ENCODE results near the gene FAM184B.

The FAM184B gene

GRCh38 chr4:17717301-17717700 lies 64.1 kb downstream of the FAM184B start:
- Histone ChIP-seq H3K27ac (ENCODE audit: low read depth, low read length, poor library complexity, severe bottlenecking) (no peak overlapping the region), H2AFZ (ENCODE audit: low read length) (no peak overlapping the region), H3K79me2 (ENCODE audit: insufficient read depth, low read length) (no peaks in the 10 kb centered on the region), H3K9ac (ENCODE audit: low read length) (no peak overlapping the region), H3K27me3 (ENCODE audit: insufficient read depth, low read length) (no peaks in the 10 kb centered on the region), H3F3A (ENCODE audit: insufficient read depth, low read length) (no peaks in the 10 kb centered on the region), H3K36me3 (ENCODE audit: insufficient read depth, low read length) (no peaks in the 10 kb centered on the region), H3K4me3 (ENCODE audit: low read depth, low read length, poor library complexity, severe bottlenecking) (no peak overlapping the region), H3K4me1 (ENCODE audit: insufficient read depth, low read length, severe bottlenecking) (no peaks in the 10 kb centered on the region), H4K20me1 (ENCODE audit: insufficient read depth, low read length) (no peaks in the 10 kb centered on the region), H3K9me3 (ENCODE audit: low read length) (no peaks in the 10 kb centered on the region), H3K4me2 (ENCODE audit: low read length) (no peak overlapping the region), H3K9me2 (ENCODE audit: low read depth, low read length) (no peaks in the 10 kb centered on the region)
- no peak for TF ChIP-seq EZH2 (IDR thresholded peaks at IDR 0.05; ENCODE audit: borderline replicate concordance, low read length)
- TF ChIP-seq CTCF (IDR thresholded peaks at IDR 0.05; ENCODE audit: low read length) = no peak

- Histone ChIP-seq H3K4me2 (ENCODE audit: low read length) (no peak overlapping the region), H3K27me3 (ENCODE audit: insufficient read depth, low read length) (no peaks in the 10 kb centered on the region), H2AFZ (ENCODE audit: low read length) (no peak overlapping the region), H3K9me3 (ENCODE audit: low read length) (no peaks in the 10 kb centered on the region), H3K9ac (ENCODE audit: low read length) (no peak overlapping the region), H3F3A (ENCODE audit: insufficient read depth, low read length) (no peaks in the 10 kb centered on the region), H3K4me3 (ENCODE audit: low read depth, low read length, poor library complexity, severe bottlenecking) (no peak overlapping the region), H3K79me2 (ENCODE audit: insufficient read depth, low read length) (no peaks in the 10 kb centered on the region), H3K9me2 (ENCODE audit: low read depth, low read length) (no peaks in the 10 kb centered on the region), H3K36me3 (ENCODE audit: insufficient read depth, low read length) (no peaks in the 10 kb centered on the region), H3K4me1 (ENCODE audit: insufficient read depth, low read length, severe bottlenecking) (no peaks in the 10 kb centered on the region), H3K27ac (ENCODE audit: low read depth, low read length, poor library complexity, severe bottlenecking) (no peak overlapping the region), H4K20me1 (ENCODE audit: insufficient read depth, low read length) (no peaks in the 10 kb centered on the region)
- TF ChIP-seq EZH2 (IDR thresholded peaks at IDR 0.05; ENCODE audit: borderline replicate concordance, low read length) = no peak
- no peak for TF ChIP-seq CTCF (IDR thresholded peaks at IDR 0.05; ENCODE audit: low read length)
Measured at GRCh38 chr4:17715511-17715910, 65.9 kb downstream of the FAM184B start.

GRCh38 chr4:17713779-17714178 lies 67.6 kb downstream of the FAM184B start:
- Histone ChIP-seq H3K9ac (ENCODE audit: low read length) (no peak overlapping the region), H3K4me1 (ENCODE audit: insufficient read depth, low read length, severe bottlenecking) (no peaks in the 10 kb centered on the region), H3K79me2 (ENCODE audit: insufficient read depth, low read length) (no peaks in the 10 kb centered on the region), H4K20me1 (ENCODE audit: insufficient read depth, low read length) (no peaks in the 10 kb centered on the region), H3K4me3 (ENCODE audit: low read depth, low read length, poor library complexity, severe bottlenecking) (no peak overlapping the region), H3K4me2 (ENCODE audit: low read length) (no peak overlapping the region), H3K9me3 (ENCODE audit: low read length) (no peaks in the 10 kb centered on the region), H3K36me3 (ENCODE audit: insufficient read depth, low read length) (no peaks in the 10 kb centered on the region), H3K27me3 (ENCODE audit: insufficient read depth, low read length) (no peaks in the 10 kb centered on the region), H3F3A (ENCODE audit: insufficient read depth, low read length) (no peaks in the 10 kb centered on the region), H3K9me2 (ENCODE audit: low read depth, low read length) (no peaks in the 10 kb centered on the region), H3K27ac (ENCODE audit: low read depth, low read length, poor library complexity, severe bottlenecking) (no peak overlapping the region), H2AFZ (ENCODE audit: low read length) (no peak overlapping the region)
- TF ChIP-seq CTCF (IDR thresholded peaks at IDR 0.05; ENCODE audit: low read length) = no peak
- TF ChIP-seq EZH2 (IDR thresholded peaks at IDR 0.05; ENCODE audit: borderline replicate concordance, low read length) = no peak
